ENCODE measurements around the gene TMUB1. TPM values are rescaled to one million over a fixed set of nuclear protein-coding genes. Genes with fewer than 3 reads are reported as not detected.
A peak's percentile ranks its signal among the peaks of the same experiment; 100 is the strongest.

Gene TMUB1
- 57.4 and 60.8 TPM in 2 replicates for total RNA-seq

- DNase-seq (ENCODE audit: low spot score): peak; percentile 76
- H3K27ac Mint-ChIP-seq: peak within 1 kb of the TSS; percentile 86
- intact Hi-C loops (cut with micrococcal nuclease): loop anchor here (1.0 to 10.0 kb wide), 2 partner anchors 55 to 142 kb away; partner anchors contain the start of genes ABCB8 and ABCF2
- peaks cover 6% of the 10 kb centered on the region for H3K27me3 Mint-ChIP-seq (ENCODE audit: low read depth)
- H3K4me3 Mint-ChIP-seq (ENCODE audit: low read depth): peak within 1 kb of the TSS; percentile 94
- peaks cover 17% of the 10 kb centered on the region for H3K36me3 Mint-ChIP-seq (ENCODE audit: low read depth)
- H3K9me3 Mint-ChIP-seq: no peaks in the 10 kb centered on the region
- peaks cover 26% of the 10 kb centered on the region for H3K4me1 Mint-ChIP-seq (ENCODE audit: low read depth)
Measured at GRCh38 chr7:151083071-151083823, at the start of gene TMUB1. TSS of gene TMUB1 (minus strand) at chr7:151083493. CDS start at chr7:151082563, 930 bp downstream.

DNA sequence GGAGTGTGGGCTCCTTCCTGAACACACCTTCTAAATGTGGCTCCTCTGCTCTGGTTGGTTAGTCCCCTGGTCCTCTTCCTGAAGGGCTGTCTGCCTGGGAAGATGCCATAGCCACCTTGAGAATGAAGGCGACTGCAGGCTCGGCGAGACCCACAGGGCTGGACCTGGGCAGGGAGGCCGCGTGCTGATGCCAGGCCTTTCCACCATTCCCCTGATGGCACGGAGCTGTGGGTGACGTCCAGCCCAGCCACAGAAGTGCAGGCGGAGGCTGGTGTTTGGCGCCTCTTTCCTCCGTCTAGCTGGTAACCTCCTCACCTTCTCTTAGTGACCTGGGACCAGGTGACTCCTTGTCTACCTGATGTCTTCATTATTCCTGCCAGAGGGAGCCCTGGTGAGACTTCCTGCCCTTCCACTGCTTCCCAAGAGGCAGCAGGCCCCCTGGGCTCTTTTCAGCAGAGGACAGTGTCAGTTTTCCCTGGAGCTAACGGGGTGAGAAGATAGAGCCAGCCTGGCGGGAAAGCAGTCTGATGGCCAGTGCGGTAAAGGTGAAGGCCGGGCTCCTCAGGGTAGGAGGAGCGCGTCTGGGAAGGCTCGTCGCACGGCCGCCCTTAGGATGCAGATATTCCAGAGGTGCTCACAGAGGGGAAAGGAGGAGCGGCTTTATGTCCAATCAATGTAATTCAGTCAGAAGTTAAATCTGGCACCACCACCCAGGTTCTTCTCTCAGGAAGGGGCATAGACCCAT is 49.3 kb upstream of the TMUB1 start:
- intact Hi-C loops (cut with micrococcal nuclease): no loop called here
- no peaks in the 10 kb centered on the region for H3K9me3 Mint-ChIP-seq
- H3K4me3 Mint-ChIP-seq (ENCODE audit: low read depth): no peak overlapping the region
- no peaks in the 10 kb centered on the region for H3K27me3 Mint-ChIP-seq (ENCODE audit: low read depth)
- no peaks in the 10 kb centered on the region for H3K4me1 Mint-ChIP-seq (ENCODE audit: low read depth)
- DNase-seq (ENCODE audit: low spot score): no peak
- H3K36me3 Mint-ChIP-seq (ENCODE audit: low read depth): no peaks in the 10 kb centered on the region
- no peak overlapping the region for H3K27ac Mint-ChIP-seq

- H3K27me3 Mint-ChIP-seq (ENCODE audit: low read depth): no peaks in the 10 kb centered on the region
- no peaks in the 10 kb centered on the region for H3K4me1 Mint-ChIP-seq (ENCODE audit: low read depth)
- H3K9me3 Mint-ChIP-seq: no peaks in the 10 kb centered on the region
- H3K4me3 Mint-ChIP-seq (ENCODE audit: low read depth): no peak overlapping the region
- intact Hi-C loops (cut with micrococcal nuclease): no loop called here
- H3K27ac Mint-ChIP-seq: no peak overlapping the region
- DNase-seq (ENCODE audit: low spot score): no peak
- no peaks in the 10 kb centered on the region for H3K36me3 Mint-ChIP-seq (ENCODE audit: low read depth)
Measured at GRCh38 chr7:151131592-151132293, 48.5 kb upstream of the TMUB1 start.

DNA sequence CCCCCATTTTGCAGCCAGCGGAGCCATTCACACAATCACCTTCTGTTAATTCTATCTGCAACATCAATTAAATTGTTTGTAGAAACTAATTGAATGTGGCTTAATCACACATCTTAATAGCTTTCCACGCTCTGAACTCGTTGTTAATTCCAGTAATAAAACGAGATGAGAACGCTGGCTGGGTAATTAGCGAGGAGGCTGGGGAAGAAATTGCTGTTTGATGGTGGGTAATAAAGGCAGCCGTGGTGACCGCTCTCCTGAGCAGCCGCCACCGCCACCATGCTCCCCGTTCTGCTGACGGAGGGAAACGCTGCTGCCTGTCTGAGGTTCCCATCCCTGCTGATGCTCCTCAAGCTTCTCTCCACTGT is 47.9 kb upstream of the TMUB1 start:
- Mint-ChIP-seq H3K27me3 (ENCODE audit: low read depth) (no peaks in the 10 kb centered on the region), H3K9me3 (no peaks in the 10 kb centered on the region), H3K4me3 (ENCODE audit: low read depth) (no peak overlapping the region), H3K4me1 (ENCODE audit: low read depth) (no peaks in the 10 kb centered on the region), H3K27ac (no peak overlapping the region), H3K36me3 (ENCODE audit: low read depth) (no peaks in the 10 kb centered on the region)
- intact Hi-C loops (cut with micrococcal nuclease): no loop called here
- no peak for DNase-seq (ENCODE audit: low spot score)

DNA sequence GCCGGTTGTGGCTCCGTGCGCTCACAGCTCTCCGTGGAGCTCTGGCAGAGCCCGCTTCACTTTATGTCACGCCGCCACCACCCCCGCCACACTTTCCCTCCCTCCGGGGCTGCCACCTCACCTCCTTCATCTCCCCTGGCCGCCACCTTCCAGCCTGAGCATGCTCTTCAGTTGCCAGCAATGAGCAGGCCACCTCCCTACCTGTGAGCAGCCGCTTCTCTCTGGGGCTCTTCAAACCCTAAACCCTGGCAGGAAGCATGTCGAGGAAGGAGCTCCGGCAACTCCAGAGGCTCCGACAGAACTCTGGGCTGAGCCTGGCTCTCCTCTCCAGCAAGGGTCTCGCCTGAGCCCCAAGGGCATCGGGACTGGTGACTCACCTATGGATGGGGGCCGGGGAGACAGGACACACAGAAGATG is 47.5 kb upstream of the TMUB1 start:
- H3K27ac Mint-ChIP-seq: no peak overlapping the region
- no peak overlapping the region for H3K4me3 Mint-ChIP-seq (ENCODE audit: low read depth)
- intact Hi-C loops (cut with micrococcal nuclease): no loop called here
- no peak for DNase-seq (ENCODE audit: low spot score)
- H3K9me3 Mint-ChIP-seq: no peaks in the 10 kb centered on the region
- H3K36me3 Mint-ChIP-seq (ENCODE audit: low read depth): no peaks in the 10 kb centered on the region
- no peaks in the 10 kb centered on the region for H3K4me1 Mint-ChIP-seq (ENCODE audit: low read depth)
- no peaks in the 10 kb centered on the region for H3K27me3 Mint-ChIP-seq (ENCODE audit: low read depth)

- Mint-ChIP-seq H3K4me1 (ENCODE audit: low read depth) (no peaks in the 10 kb centered on the region), H3K27ac (no peak overlapping the region)
Measured at GRCh38 chr7:151129960-151130591, 46.8 kb upstream of the TMUB1 start.

GRCh38 chr7:151129117-151129959 is 46.0 kb upstream of the TMUB1 start:
- Mint-ChIP-seq H3K4me3 (ENCODE audit: low read depth) (no peak overlapping the region), H3K9me3 (no peaks in the 10 kb centered on the region), H3K27ac (no peak overlapping the region), H3K27me3 (ENCODE audit: low read depth) (no peaks in the 10 kb centered on the region), H3K36me3 (ENCODE audit: low read depth) (no peaks in the 10 kb centered on the region), H3K4me1 (ENCODE audit: low read depth) (no peaks in the 10 kb centered on the region)
- no peak for DNase-seq (ENCODE audit: low spot score)
- intact Hi-C loops (cut with micrococcal nuclease): no loop called here

More at GRCh38 chr7:151129960-151130591, 46.8 kb upstream of the TMUB1 start:
- Mint-ChIP-seq H3K36me3 (ENCODE audit: low read depth) (no peaks in the 10 kb centered on the region), H3K27me3 (ENCODE audit: low read depth) (no peaks in the 10 kb centered on the region), H3K9me3 (no peaks in the 10 kb centered on the region), H3K4me3 (ENCODE audit: low read depth) (no peak overlapping the region)
- no peak for DNase-seq (ENCODE audit: low spot score)
- intact Hi-C loops (cut with micrococcal nuclease): no loop called here

DNA sequence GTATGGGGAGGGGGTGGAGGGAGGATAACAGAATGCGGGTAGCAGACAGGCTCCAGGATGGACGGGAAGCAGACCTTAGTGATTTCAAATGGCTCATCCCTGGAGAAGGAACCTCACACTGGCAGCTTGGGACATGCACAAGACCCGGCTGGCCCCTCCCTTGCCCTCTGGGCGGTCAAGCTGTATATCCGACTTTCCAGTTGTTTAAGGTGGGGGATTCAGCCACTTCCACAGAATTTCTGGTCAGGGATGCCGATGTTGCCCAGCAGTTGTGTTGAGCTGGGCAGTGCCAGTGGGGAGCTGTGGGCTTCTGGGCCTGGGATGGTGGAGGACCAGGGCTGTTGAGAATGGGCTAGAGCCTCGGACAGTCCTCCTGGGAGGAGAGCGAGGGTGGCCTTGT is 45.4 kb upstream of the TMUB1 start:
- Mint-ChIP-seq H3K27ac (no peak overlapping the region), H3K9me3 (no peaks in the 10 kb centered on the region), H3K27me3 (ENCODE audit: low read depth) (no peaks in the 10 kb centered on the region), H3K36me3 (ENCODE audit: low read depth) (peaks cover 4% of the 10 kb centered on the region), H3K4me3 (ENCODE audit: low read depth) (no peak overlapping the region), H3K4me1 (ENCODE audit: low read depth) (no peaks in the 10 kb centered on the region)
- DNase-seq (ENCODE audit: low spot score): no peak
- intact Hi-C loops (cut with micrococcal nuclease): no loop called here

- intact Hi-C loops (cut with micrococcal nuclease): no loop called here
- no peaks in the 10 kb centered on the region for H3K4me1 Mint-ChIP-seq (ENCODE audit: low read depth)
- no peak overlapping the region for H3K27ac Mint-ChIP-seq
- no peak overlapping the region for H3K4me3 Mint-ChIP-seq (ENCODE audit: low read depth)
- H3K36me3 Mint-ChIP-seq (ENCODE audit: low read depth): peaks cover 9% of the 10 kb centered on the region
- no peak for DNase-seq (ENCODE audit: low spot score)
- H3K27me3 Mint-ChIP-seq (ENCODE audit: low read depth): no peaks in the 10 kb centered on the region
- no peaks in the 10 kb centered on the region for H3K9me3 Mint-ChIP-seq
Measured at GRCh38 chr7:151128144-151128543, 44.9 kb upstream of the TMUB1 start.

DNA sequence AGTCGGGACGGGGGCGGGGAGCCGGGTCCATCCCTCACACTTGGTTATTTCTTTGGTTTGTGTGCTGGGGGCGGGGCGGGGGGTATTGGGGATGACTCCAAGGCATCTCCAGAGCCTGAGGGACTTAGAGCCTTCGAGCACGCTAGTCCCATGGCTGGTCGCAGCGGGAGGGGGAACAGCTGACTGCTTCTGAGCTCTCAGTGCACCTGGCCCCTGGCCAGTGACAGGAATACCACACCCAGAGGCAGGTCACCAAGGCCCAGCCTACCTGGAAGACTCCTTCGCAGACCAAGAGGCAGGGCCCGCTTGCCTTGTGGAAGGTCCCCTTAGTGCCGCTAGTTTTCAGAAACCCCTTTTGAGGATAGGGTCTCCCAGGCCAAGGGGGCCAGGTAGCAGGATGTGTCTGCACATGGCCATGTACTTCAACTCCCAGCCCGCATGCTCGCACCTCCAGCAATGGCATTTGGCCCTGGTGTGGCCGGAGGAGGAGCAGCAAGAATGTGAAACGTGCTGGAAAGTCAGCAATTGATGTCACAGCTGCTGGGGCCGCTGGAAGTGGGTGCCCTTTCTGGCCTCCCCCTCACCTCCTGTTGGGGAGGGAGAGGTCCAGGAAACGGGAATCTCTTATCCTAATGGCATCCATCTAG is 43.3 kb upstream of the TMUB1 start:
- intact Hi-C loops (cut with micrococcal nuclease): no loop called here

GRCh38 chr7:151125846-151126481 is 42.7 kb upstream of the TMUB1 start:
- H3K9me3 Mint-ChIP-seq: no peaks in the 10 kb centered on the region
- intact Hi-C loops (cut with micrococcal nuclease): no loop called here

More for the DNA sequence above, 43.3 kb upstream of the TMUB1 start:
- H3K4me1 Mint-ChIP-seq (ENCODE audit: low read depth): no peaks in the 10 kb centered on the region
- H3K27ac Mint-ChIP-seq: no peak overlapping the region
- H3K27me3 Mint-ChIP-seq (ENCODE audit: low read depth): no peaks in the 10 kb centered on the region
- no peak for DNase-seq (ENCODE audit: low spot score)
- no peak overlapping the region for H3K4me3 Mint-ChIP-seq (ENCODE audit: low read depth)
- H3K36me3 Mint-ChIP-seq (ENCODE audit: low read depth): peaks cover 9% of the 10 kb centered on the region
- no peaks in the 10 kb centered on the region for H3K9me3 Mint-ChIP-seq

More at GRCh38 chr7:151125846-151126481, 42.7 kb upstream of the TMUB1 start:
- Mint-ChIP-seq H3K27ac (no peak overlapping the region), H3K27me3 (ENCODE audit: low read depth) (no peaks in the 10 kb centered on the region), H3K4me3 (ENCODE audit: low read depth) (no peak overlapping the region), H3K4me1 (ENCODE audit: low read depth) (no peaks in the 10 kb centered on the region), H3K36me3 (ENCODE audit: low read depth) (peaks cover 9% of the 10 kb centered on the region)
- no peak for DNase-seq (ENCODE audit: low spot score)

All from activated T-helper 2 cell treated with anti-CD3 and anti-CD28 coated beads, Interferon-gamma antibody, Interleukin-2, Interleukin-4, amounts not matched to agents 10 μg/mL and 5 μg/mL and 100 μg/mL, durations not matched to agents 14 hours and 24 hours and 36 hours (primary cell).